Astrocyte of the cerebellum (primary cell): ENCODE data around the gene KIAA0930.

Experiments used
- DNase-seq: peaks from one replicate; pipeline ENCODE4 v3.0.0-alpha.2; 2011; ENCODE audit warnings: low read depth
- H3K4me3 ChIP-seq: 2 replicates; pipeline ENCODE4 v1.5.1; 2011; ENCODE audit warnings: mild to moderate bottlenecking, low read depth, low read length, moderate library complexity
- CTCF ChIP-seq: IDR thresholded peaks from 2 replicates; pipeline ENCODE4 v1.5.1; 2012; ENCODE audit warnings: low read length, low read depth, moderate library complexity, mild to moderate bottlenecking; ENCODE audit errors: missing control alignments
- in situ Hi-C: cut with HindIII; loops from 2 replicates; pipeline ENCODE4 v1.10.0; 2017; ENCODE audit warnings: low sequenced_read_pairs

The KIAA0930 gene

GRCh38 chr22:45166932-45167331, 73.8 kb downstream of the KIAA0930 start:
- no peak for TF ChIP-seq CTCF
- DNase-seq = no peak
- no peak overlapping the region for H3K4me3 ChIP-seq
- in situ Hi-C loops = no loop called here

DNA sequence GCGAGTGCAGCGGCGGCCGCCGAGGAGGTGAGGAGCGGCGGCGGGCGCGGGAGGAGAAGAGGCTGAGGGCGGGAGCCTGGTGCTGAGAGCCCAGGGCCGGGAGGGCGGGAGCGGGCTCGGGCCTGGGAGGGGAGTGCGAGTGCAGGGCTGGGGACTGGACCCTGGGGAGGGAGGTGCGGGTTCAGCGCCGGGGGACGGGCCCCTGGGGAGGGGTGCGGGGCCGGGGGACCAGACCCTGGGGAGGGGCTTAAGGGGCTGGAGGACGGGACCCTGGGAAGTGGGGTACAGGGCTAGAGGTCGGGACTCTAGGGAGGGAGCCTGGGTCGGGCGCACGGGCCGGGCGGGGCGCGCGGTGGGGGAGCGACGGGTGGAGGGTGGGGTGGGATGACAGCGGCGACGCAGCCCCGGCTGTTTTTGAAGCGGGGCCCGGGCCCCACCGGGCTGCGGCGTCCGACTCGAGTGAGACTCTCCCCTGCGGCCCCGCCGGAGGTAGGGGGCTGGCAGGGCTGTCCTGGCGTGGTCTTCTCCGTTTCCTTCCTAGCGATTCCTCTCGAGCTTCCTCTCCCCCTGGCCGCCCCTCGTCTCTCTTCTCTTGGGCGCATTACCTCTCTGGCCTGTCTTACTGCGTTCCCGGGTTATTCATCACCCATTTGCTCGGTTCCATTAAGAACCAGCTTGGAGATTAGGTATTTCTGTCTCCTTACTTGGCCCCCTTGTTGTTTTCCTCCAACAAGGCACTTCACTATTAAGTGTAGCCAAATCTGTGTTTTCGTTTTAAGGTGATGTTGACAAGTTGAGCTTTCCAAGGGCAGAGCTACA, 76.2 kb downstream of the KIAA0930 start:
- DNase-seq = no peak
- H3K4me3 ChIP-seq = peak overlapping the region; percentile 55
- in situ Hi-C loops = no loop called here
- TF ChIP-seq CTCF = no peak

DNA sequence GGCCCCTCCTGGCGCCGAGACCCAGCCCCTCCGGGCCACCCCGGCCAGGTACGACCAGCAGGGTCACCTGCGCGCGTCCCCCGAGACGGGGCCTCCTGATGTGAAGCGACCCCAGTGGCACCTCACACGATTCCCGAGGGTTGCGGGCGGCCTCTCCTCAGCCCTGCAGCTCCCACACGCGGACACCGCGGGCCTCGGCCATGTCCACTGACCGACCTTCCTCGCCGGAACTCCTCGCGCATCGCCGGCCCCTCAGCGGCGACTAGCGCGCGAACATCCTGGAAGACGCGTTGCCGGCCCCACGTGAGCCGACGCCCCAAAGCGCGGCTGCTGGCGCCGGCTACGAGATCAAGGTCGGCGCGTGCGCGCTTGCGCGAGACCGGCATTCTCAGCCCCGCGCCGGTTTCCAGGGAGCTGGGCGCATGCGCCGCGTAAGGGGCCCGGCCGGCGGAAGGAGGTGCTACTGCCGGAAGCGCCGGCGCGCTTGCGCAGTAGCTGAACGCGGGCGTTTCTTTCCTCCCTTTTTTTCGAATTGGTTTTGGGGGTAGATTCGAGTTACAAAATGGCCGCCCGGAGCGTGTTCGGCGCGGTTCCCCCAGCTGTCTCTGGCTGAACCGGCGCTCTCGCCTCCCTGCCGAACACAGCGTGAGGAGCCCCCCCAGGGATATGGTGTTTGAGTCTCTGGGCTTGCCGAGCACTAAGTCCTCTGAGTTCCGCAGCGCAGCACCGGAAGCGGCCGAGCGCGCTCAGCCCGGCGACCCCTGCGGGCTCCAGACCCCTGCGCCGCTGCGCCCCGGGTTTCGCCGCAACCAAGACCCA, 77.0 kb downstream of the KIAA0930 start, which contains the start of gene NUP50:
Gene NUP50, plus strand, starts transcription at position 475 of the 819 bp plus-strand sequence. CDS start 4,253 bp downstream, outside the sequence.
- no peak for TF ChIP-seq CTCF
- in situ Hi-C loops = no loop called here
- H3K4me3 ChIP-seq = peak within 1 kb of the TSS; percentile 55
- peak; percentile 88 for DNase-seq

- DNase-seq = no peak
- in situ Hi-C loops = no loop called here
- TF ChIP-seq CTCF = no peak
- H3K4me3 ChIP-seq = peak overlapping the region; percentile 55
Measured at GRCh38 chr22:45163099-45163450, 77.6 kb downstream of the KIAA0930 start.

GRCh38 chr22:45162531-45162930, 78.2 kb downstream of the KIAA0930 start:
- in situ Hi-C loops = no loop called here
- no peak for DNase-seq
- H3K4me3 ChIP-seq = peak overlapping the region; percentile 55
- no peak for TF ChIP-seq CTCF

DNA sequence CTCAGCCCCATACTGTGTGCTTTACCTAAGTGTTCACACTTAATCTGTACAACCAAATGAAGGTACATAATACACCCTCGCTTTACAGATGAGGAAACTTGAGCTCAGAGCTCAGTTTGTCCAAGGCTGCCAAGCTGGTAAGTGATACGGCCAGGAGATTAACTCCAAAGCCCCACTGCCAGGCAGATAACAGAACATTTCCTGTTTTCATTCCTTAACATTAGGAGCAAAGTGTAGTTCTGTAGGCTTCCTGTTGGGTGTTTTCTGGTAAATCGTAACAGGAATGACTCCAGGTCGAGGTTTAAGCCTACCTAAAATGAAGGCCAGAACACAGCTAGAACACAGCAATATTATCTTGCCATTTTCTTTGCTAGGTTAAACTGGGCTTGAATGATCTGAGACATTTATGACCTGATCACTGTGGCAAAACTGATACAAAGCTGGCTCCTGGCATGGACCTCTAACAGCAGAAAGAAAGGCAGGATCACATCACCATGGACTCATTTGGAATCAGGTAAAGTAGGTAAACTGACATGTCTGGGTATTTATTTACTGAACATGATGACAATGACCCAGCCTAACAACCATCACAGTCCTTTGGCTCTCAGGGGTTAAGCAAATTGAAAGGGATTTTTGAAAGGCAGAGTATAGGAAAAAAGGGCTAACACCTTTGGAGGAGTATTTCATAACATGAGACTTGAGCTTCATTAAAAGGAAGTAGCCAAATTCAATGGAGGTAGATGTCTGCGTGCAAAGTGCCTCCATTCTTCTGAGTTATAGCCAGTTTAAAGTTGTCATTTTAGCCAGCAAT, 80.8 kb downstream of the KIAA0930 start:
- no peak overlapping the region for H3K4me3 ChIP-seq
- DNase-seq = no peak
- TF ChIP-seq CTCF = peak; percentile 13
- in situ Hi-C loops = no loop called here
